Inflammatory macrophage treated with lipopolysaccharide for 4 hours (primary cell): Measurements from ENCODE around the gene FANK1.
"Not testable (repeated sequence)": the region's sequence is repeated elsewhere in the genome, so short reads cannot be mapped to it uniquely, and the experiment has no call there.

Experiments
- DNase-seq: peaks from one replicate; pipeline ENCODE4 v3.0.0-alpha.2; 2020

Gene FANK1

GRCh38 chr10:125896088-125896934 lies at the start of gene FANK1:
TSS of gene FANK1 (plus strand) at chr10:125896564. CDS start at chr10:125896643, 79 bp downstream.
- peak; percentile 89 for DNase-seq

- no peak for DNase-seq
Observed at GRCh38 chr10:125846894-125847293, 49.5 kb upstream of the FANK1 start.

DNA sequence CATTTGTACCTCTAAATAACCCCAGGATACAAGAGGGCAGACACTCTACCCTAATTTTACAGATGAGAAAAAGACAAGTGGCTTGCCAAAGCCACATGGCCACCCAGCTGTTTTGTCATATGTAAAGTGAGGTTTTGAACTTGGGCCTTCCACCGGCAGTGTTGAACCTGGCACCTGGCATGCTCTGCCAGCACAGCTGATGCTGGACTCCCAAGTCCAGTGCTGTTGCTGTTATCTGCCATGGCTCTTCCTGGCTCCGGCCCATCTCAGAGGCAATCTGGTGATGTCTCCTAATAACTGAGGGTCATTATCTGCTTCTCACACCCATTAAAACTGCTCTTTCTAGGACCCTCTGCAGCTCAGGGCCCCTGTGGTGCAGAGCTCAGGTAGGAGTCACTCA lies 48.0 kb upstream of the FANK1 start:
- DNase-seq, result no peak

GRCh38 chr10:125848857-125849256 lies 47.5 kb upstream of the FANK1 start:
- DNase-seq, result no peak

DNA sequence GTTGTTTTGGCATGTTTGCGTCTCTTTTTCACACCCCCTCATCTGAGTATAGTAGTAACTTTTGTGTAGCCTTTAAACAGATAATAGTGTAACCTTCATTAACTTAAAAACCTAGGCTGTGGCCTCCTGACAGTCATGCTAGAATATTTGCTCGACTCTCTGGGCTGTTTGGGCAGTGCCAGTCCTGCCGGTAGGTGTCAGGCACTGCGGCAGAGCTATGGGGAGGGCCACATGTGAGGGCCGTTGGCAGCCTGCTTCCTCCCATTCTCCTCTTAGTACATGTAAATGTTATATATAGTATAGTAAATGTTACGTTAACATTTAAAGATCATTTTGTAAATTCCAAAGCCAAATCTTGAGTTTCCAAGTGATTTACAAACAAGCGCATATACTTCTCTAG lies 46.9 kb upstream of the FANK1 start:
- DNase-seq, result no peak

- DNase-seq, result no peak
Observed at GRCh38 chr10:125850766-125851731, 45.3 kb upstream of the FANK1 start.

DNA sequence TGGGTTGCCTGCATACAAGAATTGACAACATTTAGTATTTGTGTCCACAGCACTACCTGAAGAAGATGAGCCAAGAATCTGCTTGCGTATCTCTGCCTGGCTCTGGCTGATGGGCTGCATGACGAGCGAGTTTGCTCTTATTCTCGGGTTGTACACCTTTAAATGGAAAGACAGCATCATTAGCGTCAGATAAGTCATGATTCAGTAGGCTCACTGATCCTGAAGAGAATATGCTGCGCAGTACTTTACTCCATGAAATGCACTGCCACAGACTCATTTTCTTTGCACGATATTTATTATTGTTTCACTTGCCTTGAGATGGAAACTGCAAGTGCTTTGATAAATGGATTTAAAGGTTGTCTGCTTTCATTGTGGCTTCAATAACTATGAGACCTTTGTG lies 43.9 kb upstream of the FANK1 start:
- DNase-seq, result no peak

DNA sequence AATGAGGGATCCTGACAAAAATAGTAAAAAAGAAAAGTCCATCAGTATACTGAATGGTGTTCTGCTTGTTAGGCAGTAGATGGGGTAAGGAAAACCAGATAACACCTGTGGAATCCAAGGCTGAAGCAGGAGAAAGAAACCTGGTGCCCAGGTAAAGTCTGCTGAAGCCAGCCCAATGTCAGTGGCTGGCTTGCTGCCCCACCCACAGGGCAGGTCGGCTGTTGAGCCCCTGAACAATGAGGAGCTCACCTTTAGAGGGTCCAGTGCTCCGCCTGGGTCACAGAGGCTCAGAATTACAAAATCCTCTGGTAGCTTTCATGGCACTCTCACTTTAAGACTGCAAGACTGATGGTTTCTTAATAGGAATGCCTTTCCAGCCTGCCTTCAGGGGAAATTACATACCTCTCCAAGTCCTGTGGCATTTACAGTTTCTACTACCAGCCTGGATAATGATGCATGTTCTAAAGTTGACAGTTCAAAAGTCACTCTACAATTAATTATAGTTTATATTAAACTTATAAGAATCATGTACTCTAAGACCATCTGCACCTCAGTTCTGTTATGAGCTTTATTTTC lies 39.1 kb upstream of the FANK1 start:
- no peak for DNase-seq

DNA sequence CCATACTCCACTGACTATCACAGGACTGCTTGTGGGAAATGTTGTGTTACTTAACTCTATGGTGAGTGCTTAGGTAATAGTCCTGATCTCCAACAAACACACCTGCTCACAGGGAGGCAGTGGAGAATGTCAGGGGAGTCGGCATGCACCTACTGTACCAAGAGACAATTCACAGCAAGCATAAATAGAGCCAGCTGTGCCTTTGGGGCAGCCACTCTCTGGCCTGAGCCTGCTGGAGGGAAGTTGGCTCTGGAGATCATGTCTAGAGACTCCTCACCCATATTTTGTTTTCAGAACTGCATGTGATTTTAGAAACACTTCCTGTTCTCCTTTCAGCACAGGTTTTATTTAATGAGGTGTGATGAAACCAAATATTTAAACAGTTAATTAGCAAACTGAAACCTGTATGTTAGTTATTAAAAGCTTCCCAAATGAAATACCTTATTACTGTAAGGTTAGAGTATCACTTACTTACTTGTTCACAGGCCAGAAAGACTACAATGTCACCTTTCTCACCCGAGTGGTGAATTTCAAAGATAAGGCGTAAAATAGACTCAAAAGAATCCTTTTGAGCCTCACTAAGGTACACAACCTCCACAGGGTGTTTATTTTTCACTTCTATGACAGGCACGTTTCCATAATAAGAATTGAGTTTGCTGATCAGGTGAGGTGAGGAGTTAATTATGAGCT lies 37.1 kb upstream of the FANK1 start:
- peak; percentile 3 for DNase-seq

DNA sequence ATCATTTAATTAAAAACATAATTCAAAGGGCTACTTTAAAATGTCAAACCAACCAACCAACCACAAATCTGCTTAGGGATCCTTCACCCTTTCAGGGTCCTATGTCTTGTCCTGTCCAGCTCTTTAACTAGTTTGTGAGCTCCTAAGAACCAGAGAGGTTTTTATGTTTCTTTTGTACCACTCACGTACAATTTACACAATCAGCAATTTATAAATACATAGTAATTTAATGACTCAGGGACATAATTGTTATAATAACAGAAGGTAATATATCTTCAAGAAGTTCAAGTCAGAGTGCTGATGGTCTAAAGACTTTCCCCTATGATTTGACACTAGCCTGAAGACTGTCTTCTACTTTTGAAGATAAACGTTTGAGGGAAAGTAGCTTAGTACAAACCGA lies 31.2 kb upstream of the FANK1 start:
- no peak for DNase-seq

DNA sequence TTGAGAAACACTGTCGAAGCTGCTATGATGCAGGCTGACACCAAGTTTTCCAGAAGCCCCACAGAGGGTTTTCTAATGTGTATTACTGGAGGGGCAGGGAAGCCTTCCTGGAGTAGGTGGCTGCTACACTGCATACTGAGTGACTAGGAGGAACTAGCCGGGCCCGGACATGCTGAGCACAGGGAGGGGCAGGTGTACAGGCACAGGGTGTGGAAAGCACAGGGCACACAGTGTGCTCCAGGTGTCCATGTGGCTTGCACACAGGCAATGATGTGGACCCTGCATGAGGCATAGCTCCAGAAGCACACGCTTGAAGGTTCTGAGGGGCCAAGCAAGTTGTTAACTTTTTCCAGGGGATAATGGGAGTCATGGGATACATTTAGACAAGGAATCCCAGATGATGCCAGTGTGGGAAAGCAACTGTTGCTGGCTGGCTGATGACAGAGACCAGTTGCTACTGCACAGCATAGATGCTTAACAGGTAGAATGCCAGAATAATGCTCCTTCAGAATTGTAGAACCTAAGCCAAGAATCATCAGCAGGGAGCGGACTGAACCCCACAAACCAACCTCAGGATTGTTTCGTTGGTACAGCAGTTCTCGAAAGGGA lies 29.8 kb upstream of the FANK1 start:
- DNase-seq, result no peak

GRCh38 chr10:125868372-125868975 lies 27.9 kb upstream of the FANK1 start:
- peak; percentile 40 for DNase-seq

GRCh38 chr10:125871338-125871737 lies 25.0 kb upstream of the FANK1 start:
- DNase-seq, result no peak

DNA sequence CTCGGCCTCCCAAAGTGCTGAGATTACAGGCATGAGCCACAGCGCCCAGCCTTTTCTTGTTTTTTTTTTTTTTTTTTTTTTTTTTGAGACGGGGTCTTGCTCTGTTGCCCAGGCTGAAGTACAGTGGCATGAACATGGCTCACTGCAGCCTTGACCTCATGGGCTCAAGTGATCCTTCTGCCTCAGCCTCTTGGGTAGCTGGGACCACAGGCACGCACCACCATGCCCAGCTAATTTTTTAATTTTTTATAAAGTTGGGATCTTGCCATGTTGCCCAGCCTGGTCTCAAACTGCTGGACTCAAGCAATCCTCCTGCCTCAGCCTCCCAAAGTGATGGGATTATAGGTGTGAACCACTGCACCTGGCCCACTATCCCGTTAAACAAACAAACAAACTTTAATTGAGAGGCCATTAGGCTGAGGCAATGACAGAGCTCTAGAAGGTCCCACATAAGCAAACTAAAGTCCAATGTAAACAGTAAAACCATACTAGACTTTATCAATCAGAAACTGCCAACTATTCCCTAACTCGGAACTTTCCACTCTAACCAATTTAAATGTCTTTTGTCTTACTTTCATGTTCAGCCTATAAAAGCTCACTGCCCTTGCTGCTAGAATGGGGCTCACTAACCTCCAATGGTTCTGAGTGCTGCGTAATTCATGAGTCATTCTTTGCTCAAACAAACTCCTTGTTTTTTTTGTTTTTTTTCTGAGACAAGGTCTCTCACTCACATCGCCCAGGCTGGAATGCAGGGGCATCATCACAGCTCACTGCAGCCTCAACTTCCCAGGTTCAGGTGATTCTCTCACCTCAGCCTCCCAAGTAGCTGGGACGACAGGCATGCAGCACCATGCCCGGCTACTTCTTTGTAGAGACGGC lies 17.2 kb upstream of the FANK1 start:
- no peak for DNase-seq

DNA sequence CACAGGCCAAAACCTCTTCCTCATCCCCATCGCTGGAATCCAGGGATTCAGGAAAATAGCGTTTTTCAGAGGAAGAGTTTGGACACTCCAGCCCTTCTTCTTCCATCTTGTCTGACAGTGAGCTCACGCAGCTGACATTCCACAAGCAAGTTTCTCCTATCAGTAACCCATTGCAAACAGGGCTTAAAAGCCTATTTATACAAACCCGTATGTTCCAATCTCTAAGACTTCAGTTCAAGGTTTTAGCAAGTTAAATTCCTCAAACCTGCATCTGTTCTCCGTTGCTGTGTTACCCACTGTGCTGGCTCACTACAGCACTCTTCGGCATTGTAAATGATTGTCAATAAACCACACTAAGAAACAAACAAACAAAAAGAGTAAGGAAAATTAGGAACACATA lies 15.6 kb upstream of the FANK1 start:
- no peak for DNase-seq

- DNase-seq, result no peak
Observed at GRCh38 chr10:125881192-125881591, 15.2 kb upstream of the FANK1 start, which contains the start of gene DHX32. TSS of gene DHX32 (minus strand) at chr10:125881292. CDS start at chr10:125880824, 468 bp downstream.

DNA sequence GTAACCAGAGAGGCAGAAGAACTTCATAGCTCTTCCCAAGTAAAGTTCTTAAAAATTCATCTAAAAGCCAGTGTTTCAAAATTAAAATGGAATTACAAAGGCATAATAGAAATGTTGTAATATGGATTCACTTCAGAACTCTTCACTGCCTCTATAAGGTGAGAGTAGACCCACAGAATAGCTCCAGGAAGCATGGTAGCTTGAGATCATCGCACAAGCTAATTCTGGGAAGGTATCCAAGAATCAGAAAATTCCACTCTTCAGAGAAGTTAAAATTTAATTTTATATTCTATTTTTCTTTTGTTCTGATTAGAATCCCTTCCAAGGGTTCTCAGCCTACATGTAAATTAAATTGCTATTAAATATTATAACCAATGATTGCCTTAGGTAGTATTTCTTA lies 13.8 kb upstream of the FANK1 start:
- no peak for DNase-seq

GRCh38 chr10:125883211-125883610 lies 13.2 kb upstream of the FANK1 start:
- no peak for DNase-seq

DNA sequence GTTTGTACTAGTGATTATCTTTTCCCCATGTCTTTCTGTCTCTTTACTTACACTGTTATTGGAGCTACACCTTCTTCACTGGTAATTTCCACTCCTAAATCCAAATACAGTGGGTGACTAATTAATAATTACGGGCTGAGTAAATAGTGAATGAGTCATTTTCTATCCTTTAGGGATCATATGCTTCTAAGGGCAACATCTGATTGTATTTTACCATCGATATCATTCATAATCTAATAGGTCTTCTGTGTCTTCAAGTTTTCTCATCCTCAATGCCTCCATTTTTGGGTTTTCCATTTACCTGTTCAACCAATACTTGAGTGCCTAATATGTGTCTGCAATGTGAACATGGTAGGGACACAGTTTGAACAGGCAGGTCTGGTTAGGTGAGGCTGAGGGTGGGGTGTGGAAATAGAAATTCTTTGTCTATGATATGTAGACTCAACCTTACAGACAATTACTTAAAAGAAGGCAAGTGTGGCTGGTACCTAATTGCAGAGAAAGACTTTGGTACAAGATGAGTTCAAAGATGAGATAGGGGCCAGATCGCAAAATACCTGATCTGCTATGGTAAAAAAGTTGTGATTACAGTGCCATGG lies 9.4 kb upstream of the FANK1 start:
- DNase-seq, result no peak

GRCh38 chr10:125889441-125889840 lies 6.9 kb upstream of the FANK1 start:
- not testable (repeated sequence) for DNase-seq
